Diencephalon (tissue), 1 donor: ENCODE results near the gene OR52A5. TPM values are rescaled to one million over a fixed set of nuclear protein-coding genes. Genes with fewer than 3 reads are reported as not detected.

Experiments
- total RNA-seq: library from RNA; depleted of rRNA; stranded (reverse); fragments of >200 nt; gene quantifications from one replicate; pipeline ENCODE4 v1.2.3, GENCODE V29; 2014

OR52A5 gene
- not detected for total RNA-seq

DNA sequence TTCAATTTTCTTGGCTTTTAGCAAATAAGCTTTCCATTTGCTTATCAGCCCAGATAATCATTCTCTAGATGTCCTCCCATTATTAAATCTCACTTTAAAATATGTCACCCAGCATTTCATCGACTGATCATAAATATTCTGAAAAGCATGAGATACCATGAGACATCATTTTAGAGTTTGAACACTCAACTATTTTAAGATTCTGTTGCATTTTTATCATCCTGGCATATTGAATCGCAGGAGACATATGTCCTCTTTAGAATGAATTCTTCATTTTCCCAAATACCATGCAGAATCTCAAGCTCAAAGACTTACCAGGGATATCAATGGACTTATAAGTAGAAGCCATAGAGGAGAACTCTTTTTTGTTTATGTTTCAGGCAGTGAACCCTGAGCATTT, at the start of gene OR52A5:
Gene OR52A5 (minus strand): TSS at position 361 of the 400 bp plus-strand sequence. CDS start 5,714 bp downstream, outside the sequence.

GRCh38 chr11:5154657-5155056, 16.5 kb upstream of the OR52A5 start, which contains the start of gene OR52A1:
OR52A1 (minus strand) TSS chr11:5154757; CDS start chr11:5152369, 2,388 bp downstream.

Other genes starting within 250 kb of the OR52A5 start
- not detected for gene OR51A7, start 234.6 kb downstream of the OR52A5 start, total RNA-seq
- gene OR51G2, start 219.0 kb downstream of the OR52A5 start, total RNA-seq: not detected
- not detected for gene OR51G1, start 214.0 kb downstream of the OR52A5 start, total RNA-seq
- not detected for gene OR51A4, start 190.8 kb downstream of the OR52A5 start, total RNA-seq
- gene OR51A2, start 182.6 kb downstream of the OR52A5 start, total RNA-seq: not detected
- not detected for gene OR51L1, start 143.5 kb downstream of the OR52A5 start, total RNA-seq
- gene OR52J3, start 91.8 kb downstream of the OR52A5 start, total RNA-seq: not detected
- not detected for gene OR52E2, start 78.7 kb downstream of the OR52A5 start, total RNA-seq
- not detected for gene OR52E1, start 68.8 kb downstream of the OR52A5 start, total RNA-seq
- not detected for gene OR52A1, start 16.4 kb upstream of the OR52A5 start, total RNA-seq
- gene OR51V1, start 62.3 kb upstream of the OR52A5 start, total RNA-seq: not detected
- gene HBB, start 88.7 kb upstream of the OR52A5 start, total RNA-seq: 550 TPM
- gene HBD, start 96.1 kb upstream of the OR52A5 start, total RNA-seq: not detected
- gene HBG1, start 111.5 kb upstream of the OR52A5 start, total RNA-seq: 3.5 TPM
- gene HBG2, start 116.4 kb upstream of the OR52A5 start, total RNA-seq: 2,344 TPM
- 13.8 TPM for gene HBE1, start 131.6 kb upstream of the OR52A5 start, total RNA-seq
- not detected for gene OR51B4, start 163.6 kb upstream of the OR52A5 start, total RNA-seq
- 0.46 TPM for gene OR51B2, start 185.9 kb upstream of the OR52A5 start, total RNA-seq
- gene OR51B5, start 205.2 kb upstream of the OR52A5 start, total RNA-seq: 0.46 TPM
- gene OR51B6, start 213.2 kb upstream of the OR52A5 start, total RNA-seq: not detected
- gene OR51M1, start 245.5 kb upstream of the OR52A5 start, total RNA-seq: not detected